SK-N-SH (cell line): ENCODE data around the gene DVL1. TPM values are rescaled to one million over a fixed set of nuclear protein-coding genes. Genes with fewer than 3 reads are reported as not detected.
A peak's percentile ranks its signal among the peaks of the same experiment; 100 is the strongest.

Source experiments
- CTCF ChIA-PET: fragments of 300-600, 350-600 bp; formaldehyde crosslinking; extraction: SDS; loops from one replicate; lab custom pipeline; 2021; lab: Yijun Ruan, JAX
- POLR2A ChIA-PET: fragments of 350-600 bp; sonication (Branson Sonifier 250); formaldehyde crosslinking; extraction: SDS; loops from one replicate; lab custom pipeline; 2020; ENCODE audit warnings: antibody characterized with exemption, inconsistent platforms; lab: Yijun Ruan, JAX
- DNase-seq: peaks from one replicate; pipeline ENCODE4 v3.0.0; 2012
- H2AFZ ChIP-seq: fragments of 200-600 bp; sonication (generic); 2 replicates; pipeline ENCODE4 v1.8.1; 2016; ENCODE audit warnings: antibody characterized with exemption, mild to moderate bottlenecking, low read depth
- H3F3A ChIP-seq: fragments of 200-600 bp; sonication (generic); replicated peaks from 2 replicates; pipeline ENCODE3; 2016; ENCODE audit warnings: antibody characterized with exemption, mild to moderate bottlenecking; ENCODE audit not compliant: insufficient read depth
- H3K27ac ChIP-seq, 2 experiments: fragments of 200-500 bp in 1 of 2; fragments of 200-600 bp in 1 of 2; sonication (Bioruptor generic) in 1 of 2; sonication (generic), shearing (Covaris generic) in 1 of 2; 2 replicates each; pipeline versions ENCODE4 v1.5.1 to v1.6.1; 2014 to 2016; ENCODE audit warnings: low read depth in 2 of 2, inconsistent platforms in 1 of 2, low read length in 1 of 2, mild to moderate bottlenecking in 1 of 2, mixed read lengths in 1 of 2
- H3K27me3 ChIP-seq: fragments of 200-600 bp; sonication (generic), shearing (Covaris generic); 2 replicates; pipeline ENCODE4 v1.6.1; 2016; ENCODE audit warnings: mixed run types; ENCODE audit not compliant: insufficient read depth
- H3K36me3 ChIP-seq, 2 experiments: fragments of 200-500 bp in 1 of 2; fragments of 200-600 bp in 1 of 2; sonication (Bioruptor generic) in 1 of 2; sonication (generic) in 1 of 2; replicated peaks in 1 of 2; 2 replicates each; pipeline versions ENCODE3 to v1.5.1; 2014 to 2016; ENCODE audit warnings: low read length in 1 of 2, mild to moderate bottlenecking in 1 of 2; ENCODE audit not compliant: insufficient read depth in 2 of 2, control insufficient read depth in 1 of 2
- H3K4me1 ChIP-seq, 2 experiments: fragments of 200-500 bp in 1 of 2; fragments of 200-600 bp in 1 of 2; sonication (Bioruptor generic) in 1 of 2; sonication (generic), shearing (Covaris generic) in 1 of 2; 2 replicates each; pipeline versions ENCODE4 v1.5.1 to v1.6.1; 2014 to 2016; ENCODE audit warnings: low read depth in 1 of 2, low read length in 1 of 2, mixed run types in 1 of 2; ENCODE audit not compliant: insufficient read depth in 2 of 2, control insufficient read depth in 1 of 2
- H3K4me2 ChIP-seq: fragments of 200-600 bp; sonication (generic), shearing (Covaris generic); 2 replicates; pipeline ENCODE4 v1.6.1; 2017; ENCODE audit warnings: mixed run types
- H3K4me3 ChIP-seq, 2 experiments: fragments of 200-500 bp in 1 of 2; fragments of 200-600 bp in 1 of 2; sonication (Bioruptor generic) in 1 of 2; sonication (generic), shearing (Covaris generic) in 1 of 2; 2 replicates each; pipeline versions ENCODE4 v1.5.1 to v1.8.1; 2014 to 2016; ENCODE audit warnings: low read depth in 2 of 2, inconsistent platforms in 1 of 2, low read length in 1 of 2, mild to moderate bottlenecking in 1 of 2, mixed read lengths in 1 of 2, moderate library complexity in 1 of 2
- H3K79me2 ChIP-seq: fragments of 200-600 bp; sonication (generic); 2 replicates; pipeline ENCODE4 v1.8.1; 2017; ENCODE audit warnings: mild to moderate bottlenecking; ENCODE audit not compliant: insufficient read depth
- H3K9ac ChIP-seq: fragments of 200-600 bp; sonication (generic); 2 replicates; pipeline ENCODE4 v1.6.1; 2017; ENCODE audit warnings: mixed run types
- H3K9me2 ChIP-seq: fragments of 200-600 bp; sonication (generic); 2 replicates; pipeline ENCODE4 v1.6.1; 2017; ENCODE audit warnings: mixed run types
- H3K9me3 ChIP-seq: fragments of 200-600 bp; sonication (generic); 2 replicates; pipeline ENCODE4 v1.6.1; 2017; ENCODE audit warnings: mixed run types, mild to moderate bottlenecking, moderate library complexity
- H4K20me1 ChIP-seq: fragments of 200-600 bp; sonication (generic); 2 replicates; pipeline ENCODE4 v1.6.1; 2017; ENCODE audit warnings: mild to moderate bottlenecking, mixed run types; ENCODE audit not compliant: insufficient read depth
- CTCF ChIP-seq: fragments of 200-600 bp; sonication (generic); IDR thresholded peaks from 2 replicates; pipeline ENCODE4 v1.6.1; 2017; ENCODE audit warnings: antibody characterized with exemption, mild to moderate bottlenecking, moderate library complexity
- FOSL2 ChIP-seq: IDR thresholded peaks from 2 replicates; pipeline ENCODE4 v1.4.0; 2012; ENCODE audit warnings: low read depth, mild to moderate bottlenecking, moderate library complexity, borderline replicate concordance
- FOXJ3 ChIP-seq: sonication (generic); formaldehyde crosslinking; IDR thresholded peaks from 2 replicates; pipeline ENCODE4 v1.5.1; 2020; ENCODE audit warnings: mild to moderate bottlenecking, missing genetic modification reagents
- GABPA ChIP-seq: IDR thresholded peaks from 2 replicates; pipeline ENCODE4 v1.4.0; 2012; ENCODE audit warnings: low read depth, mild to moderate bottlenecking
- GATA2 ChIP-seq: sonication (generic); formaldehyde crosslinking; IDR thresholded peaks from 2 replicates; pipeline ENCODE4 v1.5.0; 2020; ENCODE audit warnings: mild to moderate bottlenecking, missing genetic modification reagents
- IRF3 ChIP-seq: fragments of 150-350 bp; IDR thresholded peaks from 2 replicates; pipeline ENCODE4 v1.6.1; 2016; ENCODE audit warnings: mild to moderate bottlenecking, low read depth, low read length
- JUND ChIP-seq: IDR thresholded peaks from 2 replicates; pipeline ENCODE4 v1.4.0; 2012
- MAX ChIP-seq: IDR thresholded peaks from 2 replicates; pipeline ENCODE4 v1.4.0; 2012; ENCODE audit warnings: low read depth
- MEF2A ChIP-seq: IDR thresholded peaks from 2 replicates; pipeline ENCODE4 v1.4.0; 2012; ENCODE audit warnings: low read depth, borderline replicate concordance
- MXI1 ChIP-seq: IDR thresholded peaks from 2 replicates; pipeline ENCODE4 v1.6.1; 2012; ENCODE audit warnings: mild to moderate bottlenecking, low read depth, low read length, improper control_type of control experiment
- NFIC ChIP-seq: IDR thresholded peaks from 2 replicates; pipeline ENCODE4 v1.4.0; 2012; ENCODE audit warnings: borderline replicate concordance
- PBX3 ChIP-seq: IDR thresholded peaks from 2 replicates; pipeline ENCODE4; 2012
- RCOR1 ChIP-seq: fragments of 150-350 bp; IDR thresholded peaks from 2 replicates; pipeline ENCODE4 v1.6.1; 2017; ENCODE audit warnings: antibody characterized with exemption, low read length
- REST ChIP-seq: IDR thresholded peaks from 2 replicates; pipeline ENCODE4 v1.6.1; 2012; ENCODE audit warnings: mild to moderate bottlenecking, low read depth, low read length, moderate library complexity
- RFX5 ChIP-seq: IDR thresholded peaks from 2 replicates; pipeline ENCODE4 v1.6.1; 2012; ENCODE audit warnings: mild to moderate bottlenecking, improper control_type of control experiment, low read length
- RXRA ChIP-seq: IDR thresholded peaks from 2 replicates; pipeline ENCODE4 v1.4.0; 2012; ENCODE audit warnings: low read depth, mild to moderate bottlenecking, borderline replicate concordance
- SIN3A ChIP-seq: IDR thresholded peaks from 2 replicates; pipeline ENCODE4 v1.6.1; 2012; ENCODE audit warnings: low read depth, mild to moderate bottlenecking, low read length, moderate library complexity, borderline replicate concordance
- TCF12 ChIP-seq: IDR thresholded peaks from 2 replicates; pipeline ENCODE4 v1.4.0; 2012
- TEAD4 ChIP-seq: IDR thresholded peaks from 2 replicates; pipeline ENCODE4 v1.4.0; 2012; ENCODE audit warnings: mild to moderate bottlenecking, borderline replicate concordance; ENCODE audit not compliant: insufficient read depth
- YY1 ChIP-seq: IDR thresholded peaks from 2 replicates; pipeline ENCODE4 v1.4.0; 2012; ENCODE audit warnings: low read depth, mild to moderate bottlenecking
- ZBTB33 ChIP-seq: IDR thresholded peaks from 2 replicates; pipeline ENCODE4 v1.4.0; 2012; ENCODE audit warnings: low read depth, borderline replicate concordance
- WGBS: methylation state at CpG from one replicate; pipeline ENCODE4 v1.1.6; 2017; ENCODE audit warnings: low lambda C conversion rate; 5-methylcytosine and 5-hydroxymethylcytosine counted together
- polyA plus RNA-seq, 3 experiments: library from polyadenylated mRNA; depleted of rRNA; stranded (reverse); fragments of >200 nt; gene quantifications; 2 replicates each; pipeline ENCODE4 v1.2.3, GENCODE V29; 2012

The DVL1 gene
- polyA plus RNA-seq, 1 of the 3 experiments (the other 2 are of a cell fraction) = 32.0 TPM

- Histone ChIP-seq H3F3A (peaks cover 5% of the 10 kb centered on the region), H3K27ac (peak within 1 kb of the TSS; percentile 45 to 66; a peak in 2 of 4 replicates), H3K4me1 (peaks cover 0 to 24% of the 10 kb centered on the region in 2 experiments; a peak in 1 of 4 replicates), H3K36me3 (peaks cover 0 to 31% of the 10 kb centered on the region in 2 experiments), H3K9me3 (no peaks in the 10 kb centered on the region), H2AFZ (no peak within 1 kb of the TSS), H4K20me1 (peaks cover 33% of the 10 kb centered on the region), H3K4me2 (peak within 1 kb of the TSS; percentile 95), H3K9me2 (no peaks in the 10 kb centered on the region), H3K79me2 (peaks cover 64% of the 10 kb centered on the region), H3K9ac (peak within 1 kb of the TSS; percentile 80), H3K4me3 (peak within 1 kb of the TSS; percentile 74 to 80), H3K27me3 (no peaks in the 10 kb centered on the region)
- DNase-seq = peak; percentile 99
- CTCF ChIA-PET = interaction anchor here (1.0 to 1.6 kb wide), 3 partner anchors 20 to 23 kb away, joined by 3 to 5 read pairs (median 3); no protein-coding TSS in a partner anchor
- WGBS = 5% methylated on average over 8 of the region's 84 CpGs
- POLR2A ChIA-PET = interaction anchor here (1.0 kb wide), 1 partner anchor 15 kb away, joined by 3 read pairs; no protein-coding TSS in a partner anchor
- TF ChIP-seq REST (no peak; the same call in 1 of the 2 replicates), YY1 (no peak), MXI1 (no peak), GATA2 (CRISPR knock-in tag) (no peak), NFIC (no peak), CTCF (no peak), TEAD4 (no peak), RFX5 (no peak), GABPA (peak; percentile 82), RXRA (no peak), PBX3 (no peak), JUND (no peak), RCOR1 (no peak), TCF12 (no peak), FOXJ3 (CRISPR knock-in tag) (no peak), IRF3 (no peak), SIN3A (no peak), MEF2A (no peak), MAX (peak; percentile 34; the same call in 1 of the 2 replicates), ZBTB33 (no peak), FOSL2 (no peak)
Measured at GRCh38 chr1:1324524-1325287, 24.5 kb downstream of the DVL1 start, which contains the start of the genes CPTP and INTS11. CPTP (plus strand) TSS chr1:1324802; CDS start chr1:1326911, 2,109 bp downstream. INTS11 (minus strand) TSS chr1:1324660; CDS start chr1:1324608, 52 bp downstream.
